ENCODE measurements around the gene GNAQ.

DNA sequence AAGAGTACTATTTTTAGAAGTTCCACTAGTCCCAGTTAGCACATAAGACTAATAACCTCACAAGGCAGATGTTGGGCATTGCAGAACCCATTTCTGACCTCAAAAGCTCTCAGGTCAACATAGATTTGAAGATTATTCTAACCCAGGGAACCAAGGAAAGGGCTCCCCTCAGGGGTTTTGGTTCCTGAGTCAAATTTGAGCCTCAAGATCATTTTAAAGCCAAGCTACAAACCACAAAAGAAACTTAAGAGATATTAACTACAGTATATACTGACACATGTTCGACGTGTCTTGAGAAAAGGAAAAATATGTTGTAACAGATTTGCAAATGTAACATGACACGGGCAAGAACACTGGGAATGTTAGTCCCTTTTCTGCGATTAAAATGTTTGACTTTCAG is 88.6 kb downstream of the GNAQ start:
- TF ChIP-seq, protein P1, sequence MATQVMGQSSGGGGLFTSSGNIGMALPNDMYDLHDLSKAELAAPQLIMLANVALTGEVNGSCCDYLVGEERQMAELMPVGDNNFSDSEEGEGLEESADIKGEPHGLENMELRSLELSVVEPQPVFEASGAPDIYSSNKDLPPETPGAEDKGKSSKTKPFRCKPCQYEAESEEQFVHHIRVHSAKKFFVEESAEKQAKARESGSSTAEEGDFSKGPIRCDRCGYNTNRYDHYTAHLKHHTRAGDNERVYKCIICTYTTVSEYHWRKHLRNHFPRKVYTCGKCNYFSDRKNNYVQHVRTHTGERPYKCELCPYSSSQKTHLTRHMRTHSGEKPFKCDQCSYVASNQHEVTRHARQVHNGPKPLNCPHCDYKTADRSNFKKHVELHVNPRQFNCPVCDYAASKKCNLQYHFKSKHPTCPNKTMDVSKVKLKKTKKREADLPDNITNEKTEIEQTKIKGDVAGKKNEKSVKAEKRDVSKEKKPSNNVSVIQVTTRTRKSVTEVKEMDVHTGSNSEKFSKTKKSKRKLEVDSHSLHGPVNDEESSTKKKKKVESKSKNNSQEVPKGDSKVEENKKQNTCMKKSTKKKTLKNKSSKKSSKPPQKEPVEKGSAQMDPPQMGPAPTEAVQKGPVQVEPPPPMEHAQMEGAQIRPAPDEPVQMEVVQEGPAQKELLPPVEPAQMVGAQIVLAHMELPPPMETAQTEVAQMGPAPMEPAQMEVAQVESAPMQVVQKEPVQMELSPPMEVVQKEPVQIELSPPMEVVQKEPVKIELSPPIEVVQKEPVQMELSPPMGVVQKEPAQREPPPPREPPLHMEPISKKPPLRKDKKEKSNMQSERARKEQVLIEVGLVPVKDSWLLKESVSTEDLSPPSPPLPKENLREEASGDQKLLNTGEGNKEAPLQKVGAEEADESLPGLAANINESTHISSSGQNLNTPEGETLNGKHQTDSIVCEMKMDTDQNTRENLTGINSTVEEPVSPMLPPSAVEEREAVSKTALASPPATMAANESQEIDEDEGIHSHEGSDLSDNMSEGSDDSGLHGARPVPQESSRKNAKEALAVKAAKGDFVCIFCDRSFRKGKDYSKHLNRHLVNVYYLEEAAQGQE (IDR thresholded peaks at IDR 0.05; ENCODE audit: unreplicated experiment): no peak
- TF ChIP-seq CTCF (conservative IDR thresholded peaks at IDR 0.05; ENCODE audit: low read depth in 2 of 2): no peak
- no peak for TF ChIP-seq CREB1 (CRISPR knock-in tag; IDR thresholded peaks at IDR 0.05; ENCODE audit: low read depth)
- no peak for TF ChIP-seq EZH2 (IDR thresholded peaks at IDR 0.05; ENCODE audit: low read depth, unreplicated experiment)
- TF ChIP-seq POLR2AphosphoS5 (IDR thresholded peaks at IDR 0.05; ENCODE audit: low read depth): no peak
